CD4-positive, alpha-beta T cell treated with Interferon gamma for 1 hour (primary cell): ENCODE measurements around the gene ALG10.
"Not testable (repeated sequence)": the region's sequence is repeated elsewhere in the genome, so short reads cannot be mapped to it uniquely, and the experiment has no call there.

Source experiments
- DNase-seq: peaks from one replicate; pipeline ENCODE4 v3.0.0-alpha.2; 2020

ALG10 gene

GRCh38 chr12:34022079-34022830 lies at the start of gene ALG10:
Gene ALG10, plus strand, starts transcription at chr12:34022496. Its CDS starts 104 bp downstream, at chr12:34022600.
- DNase-seq, result peak; percentile 96

GRCh38 chr12:33972884-33973283 lies 49.4 kb upstream of the ALG10 start:
- not testable (repeated sequence) for DNase-seq

GRCh38 chr12:33977887-33978286 lies 44.4 kb upstream of the ALG10 start:
- no peak for DNase-seq

GRCh38 chr12:33988197-33988805 lies 34.0 kb upstream of the ALG10 start:
- DNase-seq, result no peak

- no peak for DNase-seq
Observed at GRCh38 chr12:33988913-33989312, 33.4 kb upstream of the ALG10 start.

- no peak for DNase-seq
Observed at GRCh38 chr12:33994857-33995808, 27.2 kb upstream of the ALG10 start.

GRCh38 chr12:34008835-34009234 lies 13.5 kb upstream of the ALG10 start:
- DNase-seq, result not testable (repeated sequence)

GRCh38 chr12:34016361-34016760 lies 5.9 kb upstream of the ALG10 start:
- DNase-seq, result no peak

GRCh38 chr12:34021071-34021470 lies 1.2 kb upstream of the ALG10 start:
- DNase-seq, result no peak

- not testable (repeated sequence) for DNase-seq
Observed at GRCh38 chr12:34027661-34028060, 5.4 kb downstream of the ALG10 start.

- DNase-seq, result no peak
Observed at GRCh38 chr12:34030591-34030990, 8.3 kb downstream of the ALG10 start.

GRCh38 chr12:34033628-34034296 lies 11.5 kb downstream of the ALG10 start:
- no peak for DNase-seq

GRCh38 chr12:34038357-34038756 lies 16.1 kb downstream of the ALG10 start:
- DNase-seq, result not testable (repeated sequence)

- DNase-seq, result no peak
Observed at GRCh38 chr12:34046570-34046969, 24.3 kb downstream of the ALG10 start.

- not testable (repeated sequence) for DNase-seq
Observed at GRCh38 chr12:34047855-34048254, 25.6 kb downstream of the ALG10 start.

GRCh38 chr12:34048714-34049113 lies 26.4 kb downstream of the ALG10 start:
- DNase-seq, result no peak

GRCh38 chr12:34051486-34051885 lies 29.2 kb downstream of the ALG10 start:
- DNase-seq, result no peak

GRCh38 chr12:34054938-34055337 lies 32.6 kb downstream of the ALG10 start:
- DNase-seq, result no peak
